ENCODE measurements around the gene SEPTIN12. TPM values are rescaled to one million over a fixed set of nuclear protein-coding genes. Genes with fewer than 3 reads are reported as not detected.

The SEPTIN12 gene
- total RNA-seq, 4 donors from 2014 or later = 0.54 TPM; not detected in 3

DNA sequence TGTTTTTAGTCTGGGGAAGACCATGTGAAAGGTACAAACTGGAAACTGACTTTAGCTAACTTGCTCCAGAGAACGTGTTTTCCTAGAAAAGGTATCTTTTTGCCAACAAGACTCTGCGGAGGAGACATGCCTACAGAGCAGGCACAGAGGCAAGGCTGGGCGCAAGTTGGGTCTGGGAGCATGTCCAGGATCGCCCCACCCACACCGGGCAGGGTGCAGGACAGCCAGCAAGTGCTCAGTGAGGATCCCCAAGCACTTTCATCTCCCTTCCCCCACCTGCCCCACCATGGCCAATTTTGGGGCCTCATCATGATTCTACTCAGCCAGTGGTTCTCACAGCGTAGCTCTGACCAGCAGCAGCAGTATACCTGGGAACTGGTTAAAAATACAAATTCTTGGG lies 32.5 kb upstream of the SEPTIN12 start:
- 92 to 93% methylated on average over 6 of the region's 6 CpGs for WGBS, 2 donors
- no peak for TF ChIP-seq POLR2A (IDR thresholded peaks at IDR 0.05)
- TF ChIP-seq, protein P1, sequence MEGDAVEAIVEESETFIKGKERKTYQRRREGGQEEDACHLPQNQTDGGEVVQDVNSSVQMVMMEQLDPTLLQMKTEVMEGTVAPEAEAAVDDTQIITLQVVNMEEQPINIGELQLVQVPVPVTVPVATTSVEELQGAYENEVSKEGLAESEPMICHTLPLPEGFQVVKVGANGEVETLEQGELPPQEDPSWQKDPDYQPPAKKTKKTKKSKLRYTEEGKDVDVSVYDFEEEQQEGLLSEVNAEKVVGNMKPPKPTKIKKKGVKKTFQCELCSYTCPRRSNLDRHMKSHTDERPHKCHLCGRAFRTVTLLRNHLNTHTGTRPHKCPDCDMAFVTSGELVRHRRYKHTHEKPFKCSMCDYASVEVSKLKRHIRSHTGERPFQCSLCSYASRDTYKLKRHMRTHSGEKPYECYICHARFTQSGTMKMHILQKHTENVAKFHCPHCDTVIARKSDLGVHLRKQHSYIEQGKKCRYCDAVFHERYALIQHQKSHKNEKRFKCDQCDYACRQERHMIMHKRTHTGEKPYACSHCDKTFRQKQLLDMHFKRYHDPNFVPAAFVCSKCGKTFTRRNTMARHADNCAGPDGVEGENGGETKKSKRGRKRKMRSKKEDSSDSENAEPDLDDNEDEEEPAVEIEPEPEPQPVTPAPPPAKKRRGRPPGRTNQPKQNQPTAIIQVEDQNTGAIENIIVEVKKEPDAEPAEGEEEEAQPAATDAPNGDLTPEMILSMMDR (IDR thresholded peaks at IDR 0.05) = no peak
- H3K36me3 ChIP-seq = peaks cover 41 to 72% of the 10 kb centered on the region in 2 donors
- no peak for DNase-seq
- no peaks in the 10 kb centered on the region for H3K9me3 ChIP-seq
- no peak overlapping the region for H3K4me3 ChIP-seq (replicated peaks in 1 of 3)
- no peaks in the 10 kb centered on the region for H3K27me3 ChIP-seq
- no peaks in the 10 kb centered on the region for H3K4me1 ChIP-seq
- intact Hi-C loops (cut with DNase I) = no loop called here
- H3K27ac ChIP-seq = no peak overlapping the region

DNA sequence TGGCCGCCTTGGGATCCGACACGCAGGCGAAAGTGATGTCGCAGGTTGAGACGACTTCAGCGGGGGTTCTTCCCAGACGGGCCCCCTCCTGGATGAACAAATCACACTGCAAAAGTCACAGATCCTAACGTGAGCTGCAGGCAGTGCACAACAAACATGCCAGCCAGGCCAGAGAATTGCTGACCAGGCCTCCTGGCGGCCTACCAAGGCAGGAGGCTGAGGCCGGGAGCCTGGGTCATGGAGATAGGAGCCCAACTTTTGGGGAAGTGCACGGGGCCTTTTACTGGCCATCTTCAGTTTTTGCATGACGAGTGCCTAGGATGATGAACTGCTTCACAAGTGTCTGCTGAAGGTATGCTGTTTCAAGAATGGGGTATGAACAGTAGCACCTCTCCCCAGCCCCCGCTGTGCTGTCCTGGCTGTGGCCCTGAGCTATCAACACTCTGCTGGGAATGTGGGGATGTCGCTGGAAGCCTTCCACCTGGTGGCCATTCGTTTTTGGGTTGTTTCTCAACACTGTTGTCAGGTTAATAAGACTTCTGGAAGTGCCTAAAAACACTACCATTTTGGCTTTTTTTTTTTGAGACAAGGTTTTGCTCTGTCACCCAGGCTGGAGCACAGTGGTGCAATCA lies 26.5 kb upstream of the SEPTIN12 start:
- intact Hi-C loops (cut with DNase I) = no loop called here
- H3K4me1 ChIP-seq = no peaks in the 10 kb centered on the region
- H3K27me3 ChIP-seq = no peaks in the 10 kb centered on the region
- peaks cover 29 to 74% of the 10 kb centered on the region in 2 donors for H3K36me3 ChIP-seq
- 90 to 91% methylated on average over 14 to 16 of the region's 16 CpGs for WGBS, 2 donors
- H3K9me3 ChIP-seq = no peaks in the 10 kb centered on the region
- TF ChIP-seq POLR2A (IDR thresholded peaks at IDR 0.05) = no peak
- TF ChIP-seq, protein P1 (IDR thresholded peaks at IDR 0.05) = no peak
- H3K4me3 ChIP-seq (replicated peaks in 1 of 3) = no peak overlapping the region
- no peak for DNase-seq
- H3K27ac ChIP-seq = no peak overlapping the region

DNA sequence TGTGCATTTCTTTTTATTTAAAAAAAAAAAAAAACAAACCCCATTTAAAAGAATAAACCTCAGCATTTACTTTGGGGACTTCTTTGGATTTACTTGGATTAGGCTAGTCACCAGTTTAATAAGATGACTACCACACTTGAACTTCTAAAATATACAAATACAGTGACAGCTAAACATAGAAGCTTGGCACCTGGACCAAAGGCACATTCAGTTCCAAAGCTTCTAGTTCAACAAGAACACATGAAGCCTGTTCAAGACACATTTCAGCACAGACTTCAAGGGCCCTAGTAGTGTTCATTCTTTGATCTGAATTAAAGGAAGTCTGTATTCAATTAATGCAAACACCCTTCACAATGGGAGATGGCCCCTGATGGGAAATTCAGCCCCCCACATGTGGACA lies 25.9 kb upstream of the SEPTIN12 start:
- H3K4me3 ChIP-seq (replicated peaks in 1 of 3) = no peak overlapping the region
- peaks cover 29 to 79% of the 10 kb centered on the region in 2 donors for H3K36me3 ChIP-seq
- no peaks in the 10 kb centered on the region for H3K27me3 ChIP-seq
- no peaks in the 10 kb centered on the region for H3K9me3 ChIP-seq
- intact Hi-C loops (cut with DNase I) = no loop called here
- TF ChIP-seq, protein P1 (IDR thresholded peaks at IDR 0.05) = no peak
- no peak overlapping the region for H3K27ac ChIP-seq
- H3K4me1 ChIP-seq = no peaks in the 10 kb centered on the region
- DNase-seq = no peak

DNA sequence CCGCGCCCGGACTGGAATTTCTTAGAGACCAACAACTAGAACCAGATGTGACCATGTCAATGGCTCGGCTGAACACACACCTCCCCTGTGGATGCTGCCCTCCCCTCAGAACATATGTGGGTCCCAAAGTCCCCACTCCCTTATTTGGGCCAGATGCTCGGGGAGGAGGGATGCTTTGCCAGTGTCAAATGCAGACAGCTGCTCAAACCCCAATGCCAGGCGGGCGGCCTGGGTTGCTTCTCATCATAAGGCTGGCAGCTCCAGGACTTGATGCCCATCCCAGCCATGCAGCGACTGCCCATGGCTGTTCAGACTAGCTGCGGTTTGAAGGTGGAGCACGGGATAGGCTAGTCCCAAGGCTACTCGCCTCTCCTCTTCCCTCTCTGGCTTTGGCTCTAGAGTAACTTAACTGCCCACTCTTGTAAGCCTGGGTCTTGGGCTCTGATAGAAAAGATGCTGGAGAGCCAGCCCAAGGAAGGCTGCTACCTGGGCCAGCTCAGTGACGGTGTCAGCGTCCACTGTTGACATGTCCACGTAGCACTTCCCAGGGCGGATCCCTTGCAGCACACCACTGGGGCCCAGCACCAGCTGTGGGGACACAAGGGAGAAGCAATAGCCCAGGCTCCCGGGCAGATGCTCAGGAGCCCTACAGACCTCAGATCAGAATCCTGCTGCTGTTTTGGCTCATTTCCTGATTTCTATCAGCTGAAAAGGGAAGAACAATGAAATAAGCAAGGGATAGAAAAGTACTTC lies 25.3 kb upstream of the SEPTIN12 start:
- no peak overlapping the region for H3K27ac ChIP-seq
- H3K36me3 ChIP-seq = peaks cover 29 to 84% of the 10 kb centered on the region in 2 donors
- no peaks in the 10 kb centered on the region for H3K27me3 ChIP-seq
- 97 to 100% methylated on average over 12 to 15 of the region's 16 CpGs for WGBS, 2 donors
- H3K9me3 ChIP-seq = no peaks in the 10 kb centered on the region
- no peak for TF ChIP-seq POLR2A (IDR thresholded peaks at IDR 0.05)
- TF ChIP-seq, protein P1 (IDR thresholded peaks at IDR 0.05) = no peak
- intact Hi-C loops (cut with DNase I) = no loop called here
- DNase-seq = no peak
- H3K4me3 ChIP-seq (replicated peaks in 1 of 3) = no peak overlapping the region
- no peaks in the 10 kb centered on the region for H3K4me1 ChIP-seq

DNA sequence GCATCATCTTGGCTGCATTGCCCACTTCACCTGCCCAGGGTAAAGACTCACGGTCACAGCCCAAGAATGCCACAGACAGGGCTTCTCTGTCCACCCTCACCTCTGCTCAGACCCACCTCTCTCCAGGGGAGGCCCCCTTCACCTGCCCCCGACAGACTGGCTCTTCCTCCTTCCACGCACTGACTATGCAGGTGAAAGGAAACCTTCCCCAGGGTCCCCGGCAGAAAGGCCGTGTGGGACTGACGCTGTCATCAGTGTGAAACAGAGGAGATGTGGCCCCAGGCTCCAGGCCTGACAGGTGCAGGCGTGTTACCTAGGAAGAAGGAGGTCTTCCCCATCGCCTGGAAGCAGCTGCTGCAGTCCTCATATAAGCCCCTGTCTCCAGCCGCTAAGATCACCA lies 23.6 kb upstream of the SEPTIN12 start:
- 93% methylated on average over 9 of the region's 9 CpGs; no CpG with 5 or more reads in 1 of the 2 donors for WGBS, 2 donors
- no peak for TF ChIP-seq POLR2A (IDR thresholded peaks at IDR 0.05)
- TF ChIP-seq, protein P1 (IDR thresholded peaks at IDR 0.05) = no peak
- Histone ChIP-seq H3K27me3 (no peaks in the 10 kb centered on the region), H3K4me3 (replicated peaks in 1 of 3) (no peak overlapping the region), H3K27ac (no peak overlapping the region), H3K36me3 (peaks cover 22 to 80% of the 10 kb centered on the region in 2 donors), H3K9me3 (no peaks in the 10 kb centered on the region), H3K4me1 (no peaks in the 10 kb centered on the region)
- DNase-seq = no peak
- intact Hi-C loops (cut with DNase I) = no loop called here

Data from thyroid gland (tissue), 4 donors.